GM12891 (cell line): ENCODE data around the gene SIN3A.

Experiments
- PAX5 ChIP-seq: IDR thresholded peaks from 2 replicates; pipeline ENCODE4 v1.6.1; 2011; ENCODE audit warnings: low read length, moderate library complexity, mild to moderate bottlenecking; ENCODE audit not compliant: insufficient read depth, severe bottlenecking
- POLR2A ChIP-seq: IDR thresholded peaks from 2 replicates; pipeline ENCODE4 v1.6.1; 2011; ENCODE audit warnings: low read depth, low read length, control low read depth
- POLR2AphosphoS5 ChIP-seq: IDR thresholded peaks from 2 replicates; pipeline ENCODE4 v1.6.1; 2011; ENCODE audit warnings: low read depth, low read length, control low read depth
- POU2F2 ChIP-seq: IDR thresholded peaks from 2 replicates; pipeline ENCODE4 v1.6.1; 2011; ENCODE audit warnings: low read depth, mild to moderate bottlenecking, control low read depth, low read length, moderate library complexity
- SPI1 ChIP-seq: IDR thresholded peaks from 2 replicates; pipeline ENCODE4 v1.6.1; 2011; ENCODE audit warnings: low read depth, low read length, control low read depth
- TAF1 ChIP-seq: IDR thresholded peaks from 2 replicates; pipeline ENCODE4 v1.6.1; 2011; ENCODE audit warnings: low read depth, low read length, control low read depth

GRCh38 chr15:75358771-75359536, 92.5 kb downstream of the SIN3A start:
- TF ChIP-seq POU2F2: no peak
- no peak for TF ChIP-seq TAF1
- no peak for TF ChIP-seq POLR2A
- no peak for TF ChIP-seq POLR2AphosphoS5
- no peak for TF ChIP-seq SPI1
- TF ChIP-seq PAX5: no peak
